ENCODE data around the gene MMAB. TPM values are rescaled to one million over a fixed set of nuclear protein-coding genes. Genes with fewer than 3 reads are reported as not detected.

Gene MMAB
- total RNA-seq, 1 donor: 34.4 TPM

GRCh38 chr12:109535231-109535862 lies 38.0 kb downstream of the MMAB start:
- H3K27me3 ChIP-seq (ENCODE audit: insufficient read depth, low read length): no peaks in the 10 kb centered on the region

GRCh38 chr12:109534456-109534855 lies 38.8 kb downstream of the MMAB start:
- H3K4me2 ChIP-seq (ENCODE audit: insufficient read depth, low read length): no peak overlapping the region

More at GRCh38 chr12:109535231-109535862, 38.0 kb downstream of the MMAB start:
- H3K4me1 ChIP-seq (ENCODE audit: insufficient read depth, low read length): peaks cover 11% of the 10 kb centered on the region
- H2AFZ ChIP-seq (ENCODE audit: low read length): no peak overlapping the region
- no peak overlapping the region for H3K27ac ChIP-seq (ENCODE audit: low read depth, low read length)
- no peaks in the 10 kb centered on the region for H3K9me3 ChIP-seq (ENCODE audit: low read depth, low read length)
- peaks cover 24% of the 10 kb centered on the region for H3K36me3 ChIP-seq (ENCODE audit: insufficient read depth, low read length)
- no peak overlapping the region for H3K4me3 ChIP-seq (ENCODE audit: insufficient read depth, low read length)
- TF ChIP-seq CTCF (IDR thresholded peaks at IDR 0.05; ENCODE audit: extremely low read depth, low read depth, low read length): no peak
- peak; percentile 49 for DNase-seq (ENCODE audit: insufficient read length, low spot score, missing footprints)
- H3K4me2 ChIP-seq (ENCODE audit: insufficient read depth, low read length): no peak overlapping the region
- no peaks in the 10 kb centered on the region for H4K20me1 ChIP-seq (ENCODE audit: insufficient read depth, low read length)
- no peaks in the 10 kb centered on the region for H3K79me2 ChIP-seq (ENCODE audit: insufficient read depth, low read length)

GRCh38 chr12:109533487-109533740 lies 39.9 kb downstream of the MMAB start:
- H2AFZ ChIP-seq (ENCODE audit: low read length): no peak overlapping the region
- no peak overlapping the region for H3K4me2 ChIP-seq (ENCODE audit: insufficient read depth, low read length)
- H4K20me1 ChIP-seq (ENCODE audit: insufficient read depth, low read length): no peaks in the 10 kb centered on the region
- no peaks in the 10 kb centered on the region for H3K27me3 ChIP-seq (ENCODE audit: insufficient read depth, low read length)
- no peak for TF ChIP-seq CTCF (IDR thresholded peaks at IDR 0.05; ENCODE audit: extremely low read depth, low read depth, low read length)
- no peak overlapping the region for H3K4me3 ChIP-seq (ENCODE audit: insufficient read depth, low read length)
- no peak for DNase-seq (ENCODE audit: insufficient read length, low spot score, missing footprints)
- no peak overlapping the region for H3K27ac ChIP-seq (ENCODE audit: low read depth, low read length)
- no peaks in the 10 kb centered on the region for H3K9me3 ChIP-seq (ENCODE audit: low read depth, low read length)
- peaks cover 33% of the 10 kb centered on the region for H3K36me3 ChIP-seq (ENCODE audit: insufficient read depth, low read length)
- H3K79me2 ChIP-seq (ENCODE audit: insufficient read depth, low read length): no peaks in the 10 kb centered on the region
- no peaks in the 10 kb centered on the region for H3K4me1 ChIP-seq (ENCODE audit: insufficient read depth, low read length)

More at GRCh38 chr12:109534456-109534855, 38.8 kb downstream of the MMAB start:
- no peak for TF ChIP-seq CTCF (IDR thresholded peaks at IDR 0.05; ENCODE audit: extremely low read depth, low read depth, low read length)
- Histone ChIP-seq H3K79me2 (ENCODE audit: insufficient read depth, low read length) (no peaks in the 10 kb centered on the region), H3K4me3 (ENCODE audit: insufficient read depth, low read length) (no peak overlapping the region), H3K4me1 (ENCODE audit: insufficient read depth, low read length) (peaks cover 6% of the 10 kb centered on the region), H2AFZ (ENCODE audit: low read length) (no peak overlapping the region), H3K27me3 (ENCODE audit: insufficient read depth, low read length) (no peaks in the 10 kb centered on the region), H3K36me3 (ENCODE audit: insufficient read depth, low read length) (peaks cover 28% of the 10 kb centered on the region), H4K20me1 (ENCODE audit: insufficient read depth, low read length) (no peaks in the 10 kb centered on the region), H3K9me3 (ENCODE audit: low read depth, low read length) (no peaks in the 10 kb centered on the region), H3K27ac (ENCODE audit: low read depth, low read length) (no peak overlapping the region)
- no peak for DNase-seq (ENCODE audit: insufficient read length, low spot score, missing footprints)

- H3K4me2 ChIP-seq (ENCODE audit: insufficient read depth, low read length): no peak overlapping the region
- peaks cover 33% of the 10 kb centered on the region for H3K36me3 ChIP-seq (ENCODE audit: insufficient read depth, low read length)
- H3K4me3 ChIP-seq (ENCODE audit: insufficient read depth, low read length): no peak overlapping the region
- H3K27ac ChIP-seq (ENCODE audit: low read depth, low read length): no peak overlapping the region
- H3K79me2 ChIP-seq (ENCODE audit: insufficient read depth, low read length): no peaks in the 10 kb centered on the region
- H3K4me1 ChIP-seq (ENCODE audit: insufficient read depth, low read length): no peaks in the 10 kb centered on the region
- H3K27me3 ChIP-seq (ENCODE audit: insufficient read depth, low read length): no peaks in the 10 kb centered on the region
- DNase-seq (ENCODE audit: insufficient read length, low spot score, missing footprints): no peak
- H3K9me3 ChIP-seq (ENCODE audit: low read depth, low read length): no peaks in the 10 kb centered on the region
- H2AFZ ChIP-seq (ENCODE audit: low read length): no peak overlapping the region
- no peak for TF ChIP-seq CTCF (IDR thresholded peaks at IDR 0.05; ENCODE audit: extremely low read depth, low read depth, low read length)
- H4K20me1 ChIP-seq (ENCODE audit: insufficient read depth, low read length): no peaks in the 10 kb centered on the region
These were observed 40.4 kb downstream of the MMAB start for GRCh38 chr12:109532721-109533486.
